ENCODE data around the gene B3GALT5. TPM values are rescaled to one million over a fixed set of nuclear protein-coding genes. Genes with fewer than 3 reads are reported as not detected.

B3GALT5 gene
- total and polyA plus RNA-seq, 10 donors = 0.02 to 0.34 (median 0.13) TPM; not detected in 1

- TF ChIP-seq POLR2AphosphoS5 (IDR thresholded peaks at IDR 0.05) (no peak), POLR2A (IDR thresholded peaks at IDR 0.05) (no peak), CTCF (IDR thresholded peaks at IDR 0.05 in 8 of 11, conservative IDR thresholded peaks at IDR 0.05 in 3 of 11) (no peak)
- intact Hi-C loops (cut with DNase I; ENCODE audit: low total_unique reads) = no loop called here
- H3K4me1 ChIP-seq = no peaks in the 10 kb centered on the region
- H3K36me3 ChIP-seq = no peaks in the 10 kb centered on the region
- no peak overlapping the region for H3K4me3 ChIP-seq
- WGBS, 5 donors = 93 to 96% (median 94%) methylated on average over 4 of the region's 4 CpGs
- no peak for DNase-seq
- H3K27me3 ChIP-seq (replicated peaks in 1 of 7) = no peaks in the 10 kb centered on the region
- H3K27ac ChIP-seq = no peak overlapping the region
- peaks cover 0 to 26% (median 4%) of the 10 kb centered on the region in 8 donors for H3K9me3 ChIP-seq
Measured at GRCh38 chr21:39680216-39680615, 67.5 kb downstream of the B3GALT5 start.

- H3K36me3 ChIP-seq = no peaks in the 10 kb centered on the region
- WGBS, 5 donors = 67 to 92% (median 76%) methylated on average over 4 of the region's 4 CpGs
- H3K4me3 ChIP-seq = no peak overlapping the region
- TF ChIP-seq CTCF (IDR thresholded peaks at IDR 0.05 in 8 of 11, conservative IDR thresholded peaks at IDR 0.05 in 3 of 11) (no peak), POLR2AphosphoS5 (IDR thresholded peaks at IDR 0.05) (no peak), POLR2A (IDR thresholded peaks at IDR 0.05) (no peak)
- peaks cover 0 to 26% (median 4%) of the 10 kb centered on the region in 8 donors for H3K9me3 ChIP-seq
- H3K4me1 ChIP-seq = no peaks in the 10 kb centered on the region
- intact Hi-C loops (cut with DNase I; ENCODE audit: low total_unique reads) = no loop called here
- DNase-seq = no peak
- no peaks in the 10 kb centered on the region for H3K27me3 ChIP-seq (replicated peaks in 1 of 7)
- H3K27ac ChIP-seq = no peak overlapping the region
Measured at GRCh38 chr21:39681257-39681656, 68.5 kb downstream of the B3GALT5 start.

GRCh38 chr21:39681845-39682244 lies 69.1 kb downstream of the B3GALT5 start:
- intact Hi-C loops (cut with DNase I; ENCODE audit: low total_unique reads) = no loop called here
- H3K27me3 ChIP-seq (replicated peaks in 1 of 7) = no peaks in the 10 kb centered on the region
- H3K27ac ChIP-seq = no peak overlapping the region
- TF ChIP-seq CTCF (IDR thresholded peaks at IDR 0.05 in 8 of 11, conservative IDR thresholded peaks at IDR 0.05 in 3 of 11) (no peak), POLR2AphosphoS5 (IDR thresholded peaks at IDR 0.05) (no peak), POLR2A (IDR thresholded peaks at IDR 0.05) (no peak)
- peaks cover 0 to 26% (median 4%) of the 10 kb centered on the region in 8 donors for H3K9me3 ChIP-seq
- H3K4me3 ChIP-seq = no peak overlapping the region
- WGBS, 5 donors = 80 to 94% (median 87%) methylated on average over 2 of the region's 2 CpGs
- no peak for DNase-seq
- H3K36me3 ChIP-seq = no peaks in the 10 kb centered on the region
- no peaks in the 10 kb centered on the region for H3K4me1 ChIP-seq

- TF ChIP-seq CTCF (IDR thresholded peaks at IDR 0.05 in 8 of 11, conservative IDR thresholded peaks at IDR 0.05 in 3 of 11) (no peak), POLR2AphosphoS5 (IDR thresholded peaks at IDR 0.05) (no peak), POLR2A (IDR thresholded peaks at IDR 0.05) (no peak)
- Histone ChIP-seq H3K4me1 (no peaks in the 10 kb centered on the region), H3K27ac (no peak overlapping the region), H3K4me3 (no peak overlapping the region), H3K36me3 (no peaks in the 10 kb centered on the region), H3K9me3 (peaks cover 0 to 15% (median 2%) of the 10 kb centered on the region in 8 donors), H3K27me3 (replicated peaks in 1 of 7) (no peaks in the 10 kb centered on the region)
- no peak for DNase-seq
- WGBS, 5 donors = 28 to 58% (median 49%) methylated on average over 1 of the region's 1 CpG
- intact Hi-C loops (cut with DNase I; ENCODE audit: low total_unique reads) = no loop called here
Measured at GRCh38 chr21:39685236-39685635, 72.5 kb downstream of the B3GALT5 start.

Data from spleen (tissue), 11 donors.